ENCODE results near the gene DPYD. TPM values are rescaled to one million over a fixed set of nuclear protein-coding genes. Genes with fewer than 3 reads are reported as not detected.

DPYD gene
- total and polyA plus RNA-seq, 9 of the 15 experiments (the other 6 are each of a cell fraction or from before 2014, with no cell fraction given) = 0.03 to 0.25 (median 0.08) TPM; not detected in 2

GRCh38 chr1:97151651-97152050, 769.2 kb downstream of the DPYD start:
- no peak for ATAC-seq
- in situ Hi-C loops (cut with MboI) = no loop called here
- TF ChIP-seq TRIM25 (IDR thresholded peaks at IDR 0.05; ENCODE audit: borderline replicate concordance) (no peak), ZNF79 (CRISPR knock-in tag; IDR thresholded peaks at IDR 0.05; ENCODE audit: low read depth) (no peak), BRCA1 (IDR thresholded peaks at IDR 0.05) (no peak), BRCA1 (CRISPR knock-in tag; IDR thresholded peaks at IDR 0.05) (no peak), ARID1B (IDR thresholded peaks at IDR 0.05) (no peak), THRA (IDR thresholded peaks at IDR 0.05) (no peak), ARID2 (IDR thresholded peaks at IDR 0.05) (no peak)
- Histone ChIP-seq H3K4me3 (no peak overlapping the region), H3K27me3 (ENCODE audit: control insufficient read depth in 2 of 2, insufficient read depth in 2 of 2, low read length in 2 of 2) (no peaks in the 10 kb centered on the region), H3K27ac (ENCODE audit: extremely low read depth, low read depth, low read length) (no peak overlapping the region), H3K9me1 (ENCODE audit: control insufficient read depth, insufficient read depth, low read length) (no peaks in the 10 kb centered on the region), H3K9me3 (replicated peaks; ENCODE audit: control insufficient read depth, insufficient read depth, low read depth, low read length) (no peaks in the 10 kb centered on the region), H3K4me1 (replicated peaks in 1 of 2; ENCODE audit: control insufficient read depth in 2 of 2, insufficient read depth in 2 of 2, low read length in 2 of 2) (no peaks in the 10 kb centered on the region), H3K36me3 (ENCODE audit: control insufficient read depth, insufficient read depth, low read length) (no peaks in the 10 kb centered on the region), H2AFZ (ENCODE audit: low read depth, low read length) (no peak overlapping the region), H3K4me2 (ENCODE audit: insufficient read depth, low read length) (no peak overlapping the region), H4K20me1 (replicated peaks; ENCODE audit: control insufficient read depth, insufficient read depth, low read length) (no peaks in the 10 kb centered on the region), H3K79me2 (ENCODE audit: control insufficient read depth, insufficient read depth, low read length) (no peaks in the 10 kb centered on the region), H3K9ac (ENCODE audit: insufficient read depth in 1 of 2, low read depth in 2 of 2, low read length in 2 of 2) (no peak overlapping the region)
- FAIRE-seq = no peak
- no TSS peak for BruUV-seq (replicated peaks)
- ChIA-PET CTCF (ENCODE audit: low intra/inter-chr PET ratio) (no interaction called here), POLR2A (no interaction called here)
- intact Hi-C loops (cut with micrococcal nuclease) = no loop called here
- no peak for DNase-seq (ENCODE audit: extremely low read depth in 1 of 4, low spot score in 3 of 4)
